Stimulated activated CD8-positive, alpha-beta memory T cell treated with anti-CD3 and anti-CD28 coated beads, Interleukin-12 subunit alpha, Interleukin-12 subunit beta, amount 100 ng/mL, for 24 hours (primary cell): ENCODE data around the gene TKT.
"Not testable (repeated sequence)": the region's sequence is repeated elsewhere in the genome, so short reads cannot be mapped to it uniquely, and the experiment has no call there.

Experiments used
- DNase-seq: peaks from one replicate; pipeline ENCODE4 v3.0.0-alpha.2; 2020; ENCODE audit errors: extremely low read depth

Gene TKT

DNA sequence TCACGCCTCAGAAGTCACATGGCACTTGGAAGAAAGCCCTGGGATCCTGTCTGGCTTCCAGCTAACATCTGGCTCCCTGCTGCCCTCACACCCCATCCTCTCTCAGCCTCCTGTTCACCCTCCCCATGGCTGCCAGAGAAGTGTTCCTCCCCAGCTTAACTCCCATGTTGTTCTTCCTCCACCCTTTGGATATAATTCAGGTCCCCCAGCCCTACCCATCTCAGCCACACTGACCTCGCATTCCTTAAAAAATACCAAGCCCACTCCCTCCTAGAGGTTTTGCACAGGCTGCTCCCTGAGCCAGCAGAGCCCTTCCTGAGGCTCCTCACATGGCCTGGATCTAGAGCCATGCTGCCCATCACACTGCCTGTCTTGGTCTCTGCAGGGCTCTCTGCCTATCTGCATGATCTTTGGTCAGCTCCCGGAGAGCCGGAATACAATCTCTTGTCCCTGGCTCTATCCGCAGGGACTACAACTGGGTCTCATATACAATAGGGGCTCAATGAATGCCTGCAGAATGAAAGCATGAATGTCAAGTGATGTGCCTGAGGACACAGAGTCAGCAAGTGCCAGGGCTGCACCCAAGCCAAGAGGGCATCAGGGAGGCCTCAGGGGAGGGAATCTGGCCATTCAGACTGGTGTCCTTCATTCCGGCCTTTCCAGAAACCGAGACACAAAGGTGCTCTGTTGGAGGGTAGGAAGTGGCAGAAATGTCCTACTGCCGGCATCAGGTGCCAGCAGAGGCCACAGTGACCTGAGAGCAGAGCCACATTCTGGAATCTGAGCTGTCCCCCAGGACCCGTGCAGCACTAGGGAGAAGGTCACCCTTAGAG lies 3.8 kb upstream of the TKT start:
- no peak for DNase-seq

DNA sequence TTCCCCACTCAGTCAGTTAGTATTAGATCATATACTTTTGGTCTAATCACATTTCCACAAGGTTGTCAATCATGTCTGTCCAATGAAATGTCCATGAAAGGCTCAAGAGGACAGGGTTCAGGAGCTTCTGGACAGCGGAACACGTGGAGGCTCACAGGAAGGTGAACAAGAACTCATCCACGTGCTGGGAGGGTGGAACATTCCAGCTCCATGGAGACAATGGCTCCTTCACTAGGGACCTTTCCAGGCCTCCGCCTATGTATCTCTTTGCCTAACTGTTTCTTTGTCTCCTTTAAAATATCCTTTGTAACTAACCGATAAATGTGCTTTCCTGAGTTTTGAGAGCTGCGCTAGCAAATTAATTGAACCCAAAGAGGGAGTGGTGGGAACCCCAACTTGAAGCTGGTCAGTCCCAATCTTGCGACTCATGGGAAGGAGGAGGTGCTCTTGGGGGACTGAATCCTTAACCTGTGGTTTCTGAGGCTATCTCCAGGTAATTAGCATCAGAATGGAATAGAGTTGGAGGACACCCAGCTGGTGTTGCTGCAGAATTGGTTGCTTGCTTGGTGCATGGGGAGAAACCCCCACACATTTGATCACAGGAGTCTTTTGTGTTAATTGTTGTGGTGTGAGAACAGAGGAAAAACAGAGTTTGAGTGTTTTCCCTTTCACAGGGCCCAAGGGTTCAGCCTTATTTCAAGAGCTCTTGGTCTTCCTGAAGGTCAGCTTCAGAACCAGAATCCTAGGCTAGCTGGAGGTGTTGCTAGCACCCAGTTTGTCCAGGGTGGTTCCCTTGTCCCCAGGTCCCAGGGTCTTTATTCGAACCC lies 3.0 kb upstream of the TKT start:
- no peak for DNase-seq

DNA sequence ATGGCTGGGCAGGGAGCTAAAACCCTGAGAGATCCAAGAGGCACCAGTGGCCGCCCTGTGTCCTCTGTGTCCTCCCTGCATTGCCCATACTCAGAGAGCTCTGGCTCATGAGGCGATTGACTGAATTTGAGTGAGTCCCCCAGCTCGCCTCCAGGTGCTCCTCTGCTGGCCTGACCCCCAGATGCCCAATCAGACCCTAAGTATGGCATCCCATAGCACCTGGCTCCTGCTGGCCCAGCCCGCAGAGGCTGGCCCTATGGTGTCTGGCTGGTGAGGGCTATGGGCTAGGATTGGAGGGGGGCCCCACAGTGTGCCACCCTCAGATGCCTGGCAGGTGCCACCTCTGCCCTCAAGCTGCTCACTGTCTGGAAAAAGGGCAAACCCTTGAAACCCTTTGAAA lies 1.6 kb upstream of the TKT start:
- no peak for DNase-seq

DNA sequence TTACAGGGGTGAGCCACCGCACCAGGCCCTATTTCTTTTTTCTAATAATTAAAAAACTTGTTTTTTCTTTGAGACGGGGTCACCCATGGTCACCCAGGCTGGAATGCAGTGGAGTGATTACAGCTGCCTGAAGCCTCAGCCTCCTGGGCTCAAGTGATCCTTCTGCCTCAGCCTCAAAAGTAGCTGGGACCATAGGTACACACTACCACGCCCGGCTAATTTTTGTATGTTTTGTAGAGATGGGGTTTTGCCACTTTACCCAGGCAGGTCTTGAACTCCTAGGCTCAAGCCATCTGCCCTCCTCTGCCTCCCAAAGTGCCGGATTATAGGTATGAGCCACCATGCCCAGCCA lies 858 bp upstream of the TKT start:
- DNase-seq = no peak

DNA sequence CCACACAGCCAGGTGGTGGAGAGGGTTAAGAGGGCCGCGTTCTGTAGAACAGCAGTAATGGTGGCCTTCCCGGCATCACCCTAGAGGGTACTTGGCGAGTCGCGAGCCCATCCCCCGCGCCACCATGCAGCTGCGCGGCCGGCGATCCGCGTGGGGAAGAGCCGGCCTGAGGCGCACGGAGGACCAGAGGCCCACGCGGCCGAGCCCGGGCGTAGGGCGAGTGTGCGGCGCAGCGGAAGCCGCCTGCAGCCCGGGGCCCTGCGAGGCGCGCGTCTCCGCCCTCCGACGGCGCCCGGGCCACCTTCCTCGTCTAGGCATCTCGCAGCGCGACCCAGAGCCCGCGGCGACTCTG lies 423 bp downstream of the TKT start:
- no peak for DNase-seq

DNA sequence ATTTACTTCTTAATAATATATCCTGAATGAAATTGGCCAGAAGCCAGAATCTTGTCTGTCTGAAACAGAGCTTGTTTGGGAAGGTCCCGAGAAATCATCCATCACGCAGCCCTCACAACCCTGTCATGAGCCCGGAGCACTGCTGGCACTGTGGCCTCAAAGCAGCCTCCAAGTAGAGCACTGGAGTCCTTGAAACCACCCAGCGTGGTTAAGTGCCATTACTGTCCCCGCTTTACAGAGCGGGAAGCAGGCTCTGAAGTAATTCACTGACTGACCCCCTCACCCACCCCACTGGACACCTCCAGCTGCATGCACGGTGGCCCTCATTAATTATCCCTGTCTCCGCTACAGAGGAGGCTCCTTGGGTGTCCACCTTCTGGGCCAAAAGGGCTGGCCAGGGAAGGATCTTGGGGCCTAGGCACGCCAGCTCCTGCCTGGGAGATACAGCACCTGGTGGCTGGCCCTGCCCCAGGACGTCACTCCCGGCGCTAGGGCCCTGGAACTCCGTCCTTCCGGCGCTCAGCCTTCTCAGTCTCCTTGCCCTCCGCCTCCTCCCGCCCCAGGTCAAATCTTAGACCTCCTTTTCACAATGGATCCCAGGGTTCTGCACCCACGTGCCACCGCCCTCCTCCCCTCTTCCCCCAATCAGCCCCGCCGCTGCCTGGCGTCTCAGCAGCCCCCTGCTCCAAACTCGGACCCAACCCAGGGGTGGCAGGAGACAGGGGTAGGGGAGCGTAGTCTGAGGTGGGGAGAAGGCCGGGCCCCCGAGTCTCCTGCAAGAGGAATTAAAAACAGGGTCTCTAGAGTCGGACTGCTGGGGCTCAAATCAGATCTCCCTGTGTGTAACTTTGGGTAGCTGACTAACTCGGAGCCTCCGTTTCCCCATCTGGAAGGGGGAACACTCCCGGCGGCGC lies 1.1 kb downstream of the TKT start:
- peak; percentile 11 for DNase-seq

DNA sequence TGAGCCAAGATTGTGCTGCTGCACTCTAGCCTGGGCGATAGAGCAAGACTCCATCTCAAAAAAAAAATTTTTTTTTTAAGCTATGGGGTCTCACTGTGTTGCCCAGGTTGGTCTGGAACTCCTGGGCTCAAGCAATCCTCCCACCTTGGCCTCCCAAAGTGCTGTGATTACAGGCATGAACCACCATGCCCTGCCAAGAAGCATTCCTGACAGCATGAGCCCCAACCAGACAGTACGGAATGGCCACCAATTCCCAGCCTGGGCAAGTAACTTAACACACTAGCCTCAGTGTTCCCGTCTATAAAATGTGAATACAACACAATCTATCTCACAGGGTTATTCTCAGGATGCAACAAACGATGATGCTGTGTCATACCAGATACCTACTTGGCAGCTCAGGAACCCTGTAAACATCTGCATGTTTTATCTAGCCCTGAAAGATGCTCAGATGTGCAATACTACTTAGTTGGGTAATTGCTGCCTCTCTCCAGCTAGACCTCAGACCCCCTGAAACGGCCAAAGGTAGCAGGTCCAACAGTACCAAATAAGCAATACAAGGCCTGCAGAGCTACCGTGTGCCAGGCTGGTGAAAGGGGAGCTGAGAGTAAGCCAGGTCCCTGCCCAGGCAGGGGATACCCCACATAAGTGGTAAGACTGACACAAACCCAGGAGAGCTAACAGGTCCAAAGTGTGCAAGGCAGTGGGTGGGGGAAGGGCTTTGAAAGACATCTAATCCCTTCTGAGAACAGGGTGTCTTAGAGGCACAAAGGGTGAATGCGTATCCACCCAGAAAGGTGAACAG lies 1.9 kb downstream of the TKT start:
- no peak for DNase-seq

DNA sequence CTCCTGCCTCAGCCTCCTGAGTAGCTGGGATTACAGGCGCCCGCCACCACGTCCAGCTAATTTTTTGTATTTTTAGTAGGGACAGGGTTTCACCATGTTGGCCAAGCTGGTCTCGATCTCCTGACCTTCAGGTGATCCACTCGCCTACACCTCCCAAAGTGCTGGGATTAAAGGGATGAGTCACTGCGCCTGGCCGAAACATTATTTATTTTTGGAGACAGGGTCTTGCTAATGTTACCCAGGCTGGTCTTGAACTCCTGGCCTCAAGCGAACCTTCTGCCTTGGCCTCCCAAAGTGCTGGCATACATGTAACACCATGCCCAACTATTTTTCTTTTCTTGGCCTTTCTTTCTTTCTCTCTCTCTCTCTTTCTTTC lies 2.9 kb downstream of the TKT start:
- not testable (repeated sequence) for DNase-seq

DNA sequence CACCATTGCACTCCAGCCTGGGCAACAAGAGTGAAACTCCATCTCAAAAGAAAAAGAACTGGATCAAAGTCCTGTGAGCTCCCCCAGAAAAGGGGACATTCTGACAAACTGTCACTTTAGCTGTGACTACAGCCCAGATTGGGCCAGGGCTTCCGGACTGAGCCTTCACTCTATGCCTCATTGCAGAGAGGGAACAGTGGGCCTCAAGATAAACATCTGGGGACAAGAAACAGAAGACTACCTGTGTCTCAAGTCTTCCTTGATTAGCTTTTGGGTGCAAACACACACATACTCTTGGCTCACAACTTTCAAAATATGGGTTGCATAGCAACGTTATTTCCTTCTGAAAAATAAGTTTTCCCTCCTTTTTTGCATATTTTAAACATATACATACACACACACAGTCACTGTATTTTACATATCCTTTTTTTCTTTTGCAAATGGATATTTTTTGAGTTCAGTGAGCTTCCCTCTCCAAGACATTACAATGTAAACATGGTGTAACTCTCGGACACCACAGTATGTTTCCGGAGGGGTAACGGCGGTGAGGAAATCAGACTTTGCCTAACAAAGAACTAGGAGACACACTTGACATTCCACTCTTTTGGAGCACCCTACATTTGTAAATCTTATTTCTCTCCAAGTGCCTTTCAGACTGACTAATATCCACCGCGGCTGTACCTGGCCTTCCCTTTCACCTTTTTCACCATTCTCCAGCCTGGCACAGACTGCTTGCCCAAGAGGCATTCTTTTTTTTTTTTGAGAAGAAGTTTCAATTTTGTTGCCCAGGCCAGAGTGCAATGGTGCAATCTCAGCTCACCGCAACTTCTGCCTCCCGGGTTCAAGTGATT lies 3.5 kb downstream of the TKT start:
- DNase-seq = no peak

DNA sequence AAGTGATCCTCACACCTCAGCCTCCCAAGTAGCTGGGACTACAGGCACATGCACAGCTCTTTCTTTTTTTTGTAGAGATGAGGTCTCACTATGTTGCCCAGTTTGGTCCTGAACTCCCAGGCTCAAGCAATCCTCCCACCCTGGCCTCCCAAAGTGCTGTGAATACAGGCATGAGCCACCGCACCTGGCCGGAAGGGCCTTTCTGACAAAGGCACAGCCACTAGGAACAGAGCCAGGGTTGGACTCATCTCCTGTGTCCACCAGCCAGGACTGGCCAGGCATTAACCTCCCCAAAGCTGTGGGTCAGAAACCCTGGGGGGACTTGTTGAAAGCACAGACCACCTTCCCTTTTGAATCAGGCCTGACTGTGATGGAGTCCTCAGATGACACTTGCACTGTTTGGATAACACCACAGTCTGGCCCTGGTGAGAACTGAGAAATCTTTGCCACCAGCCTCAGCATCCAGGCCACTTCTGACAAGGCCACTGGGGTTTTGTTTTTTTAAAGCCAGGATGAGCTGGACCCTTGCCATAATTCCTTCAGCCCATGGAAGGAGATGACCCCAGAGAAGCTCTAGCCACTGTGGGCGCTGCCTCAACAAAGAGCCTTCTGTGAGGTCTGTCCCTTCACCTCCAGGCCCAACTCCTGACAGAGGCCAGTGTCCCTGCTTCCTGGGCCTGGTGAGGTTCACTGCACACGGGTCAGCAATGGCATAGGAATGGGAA lies 4.8 kb downstream of the TKT start:
- no peak for DNase-seq

DNA sequence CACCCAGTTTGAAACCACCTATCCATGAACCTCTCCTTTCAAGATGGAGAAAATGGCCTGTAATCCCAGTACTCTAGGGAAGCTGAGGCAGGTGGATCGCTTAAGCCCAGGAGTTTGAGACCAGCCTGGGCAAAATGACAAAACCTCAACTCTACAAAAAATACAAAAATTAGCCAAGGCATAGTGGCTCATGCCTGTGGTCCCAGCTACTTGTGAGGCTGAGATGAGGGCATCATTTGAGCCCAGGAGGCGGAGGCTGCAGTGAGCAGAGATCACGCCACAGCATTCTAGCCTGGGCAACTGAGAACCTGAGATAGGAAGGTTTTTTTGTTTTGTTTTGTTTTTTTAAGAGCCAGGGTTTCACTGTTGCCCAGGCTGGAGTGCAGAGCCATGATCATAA lies 5.4 kb downstream of the TKT start:
- no peak for DNase-seq

DNA sequence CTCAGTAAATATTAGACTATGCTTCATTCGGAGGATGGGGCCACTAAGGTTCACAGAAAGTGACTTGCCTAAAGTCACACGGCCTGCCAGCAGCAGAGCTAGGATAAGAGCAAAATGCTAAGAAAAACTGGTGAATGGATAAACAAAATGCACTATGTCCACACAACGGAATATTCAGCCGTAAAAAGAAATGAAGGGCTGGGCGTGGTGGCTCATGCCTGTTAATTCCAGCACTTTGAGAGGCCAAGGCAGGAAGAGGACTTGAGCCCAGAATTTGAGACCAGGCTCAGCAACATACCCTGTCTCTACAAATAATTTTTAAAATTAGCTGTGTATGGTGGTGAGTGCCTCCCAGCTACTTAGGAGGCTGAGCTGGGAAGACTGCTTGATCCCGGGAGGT lies 7.7 kb downstream of the TKT start:
- DNase-seq = no peak

DNA sequence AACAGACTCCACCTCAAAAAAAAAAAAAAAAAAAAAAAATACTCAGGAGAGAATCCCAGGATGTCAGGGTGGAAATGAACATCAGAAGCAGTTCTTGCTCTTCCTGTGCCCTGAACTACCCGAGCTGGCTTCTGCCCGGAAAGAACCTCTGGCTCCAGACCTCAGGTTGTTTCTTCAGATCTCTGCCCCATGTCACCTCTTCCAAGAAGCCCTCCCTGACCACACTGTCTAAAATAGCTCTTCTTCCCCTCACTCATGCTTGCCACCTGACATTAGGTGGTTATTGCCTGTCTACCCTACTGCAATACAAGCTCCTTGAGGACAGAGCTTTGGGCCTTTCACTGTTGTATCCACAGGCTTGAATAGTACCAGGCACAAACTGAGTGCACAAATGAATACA lies 8.2 kb downstream of the TKT start:
- DNase-seq = no peak

DNA sequence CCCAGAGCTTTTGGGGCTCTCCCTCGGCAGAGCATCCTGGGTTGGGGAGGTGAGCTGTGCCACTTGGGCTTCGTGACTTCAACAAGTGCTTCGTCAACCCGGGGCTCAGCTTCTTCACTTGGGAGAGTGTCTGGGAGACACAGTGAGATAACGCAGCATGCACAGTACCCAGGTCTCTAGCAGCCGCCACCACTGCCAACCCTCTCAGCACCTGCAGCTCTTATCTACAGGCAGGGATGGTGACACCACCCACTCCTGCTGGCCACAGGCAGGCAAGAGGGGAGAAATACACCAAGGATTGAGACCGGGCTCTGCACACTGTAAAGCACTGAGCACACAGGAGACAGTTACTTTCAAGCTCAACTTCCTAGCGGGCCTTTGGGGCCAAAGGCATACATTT lies 11.6 kb downstream of the TKT start:
- DNase-seq = no peak

DNA sequence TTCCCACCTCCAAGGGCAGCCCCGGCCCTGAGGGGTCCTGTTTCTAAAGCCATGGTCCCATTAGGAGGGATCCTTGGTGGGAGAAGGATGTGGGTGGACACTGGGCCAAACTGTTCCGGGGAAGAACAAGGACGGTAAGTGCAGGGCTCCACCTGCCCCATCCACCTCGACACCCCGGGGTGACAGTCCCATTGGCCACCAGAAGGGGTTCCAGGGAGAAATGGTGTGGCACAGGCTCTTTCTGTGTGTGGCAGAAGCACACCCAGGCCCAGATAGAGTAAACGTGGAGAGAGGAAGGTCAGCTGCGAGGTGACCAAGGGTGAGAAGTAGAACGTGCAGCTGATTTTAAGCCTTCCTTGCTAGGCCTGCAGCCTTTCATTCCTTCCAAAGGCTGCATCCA lies 12.0 kb downstream of the TKT start:
- DNase-seq = no peak

DNA sequence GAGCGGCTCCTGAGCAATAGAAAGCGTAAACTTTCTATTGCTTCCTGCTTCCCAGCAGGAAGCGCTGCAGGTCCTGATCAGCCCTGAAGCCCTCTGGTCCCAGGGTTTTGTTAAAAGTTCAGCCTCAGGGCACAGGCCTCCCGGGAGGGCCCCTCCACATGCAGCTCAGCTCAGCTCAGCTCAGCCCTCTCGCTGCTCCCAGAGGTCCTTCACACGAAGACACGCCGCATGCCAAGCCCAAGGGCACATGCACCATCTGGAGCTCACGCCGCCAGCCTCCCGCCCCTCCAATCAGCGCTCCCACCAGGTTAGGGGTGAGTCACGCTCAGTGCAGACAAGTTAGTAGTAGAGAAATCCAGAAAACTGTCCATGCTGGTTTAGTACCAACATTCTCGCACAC lies 12.7 kb downstream of the TKT start:
- no peak for DNase-seq

DNA sequence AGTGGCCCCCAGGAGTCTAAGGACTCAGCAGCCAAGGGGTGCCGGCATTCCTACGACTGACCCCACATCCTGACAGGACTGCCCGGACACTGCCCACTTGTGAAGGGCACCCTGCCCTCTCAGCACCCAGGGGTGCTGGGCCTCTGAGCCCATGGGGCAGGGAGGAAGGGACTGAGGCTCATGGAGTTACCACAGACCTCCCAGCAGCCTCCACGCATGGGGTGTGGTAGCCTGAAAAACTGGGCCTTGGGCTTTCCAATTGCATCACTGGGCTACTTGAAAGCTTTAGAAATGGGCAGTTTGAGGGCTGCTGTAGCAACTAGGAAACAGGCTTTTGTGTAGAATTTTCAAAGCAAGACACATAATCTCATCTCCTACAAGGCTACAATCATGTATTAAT lies 13.2 kb downstream of the TKT start:
- no peak for DNase-seq

DNA sequence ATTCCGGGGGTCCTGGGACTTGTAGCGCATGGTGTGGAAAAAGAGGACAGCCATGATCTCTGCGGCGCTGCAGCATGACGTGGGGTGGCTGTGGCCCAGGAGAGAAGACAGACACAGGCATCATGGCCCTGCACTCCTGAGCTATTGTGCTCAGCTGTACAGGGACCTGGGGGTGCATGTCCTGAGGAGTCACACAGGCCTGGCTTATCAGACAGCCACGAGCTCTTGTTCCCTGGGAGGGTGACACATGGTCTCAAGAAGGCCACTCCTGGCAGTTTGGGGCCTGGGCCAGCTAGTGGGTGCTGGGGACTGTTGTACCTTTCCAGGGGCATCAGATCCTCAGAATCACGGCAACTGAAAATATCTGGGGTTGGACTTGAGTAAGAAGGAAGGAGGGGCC lies 13.7 kb downstream of the TKT start:
- DNase-seq = no peak

DNA sequence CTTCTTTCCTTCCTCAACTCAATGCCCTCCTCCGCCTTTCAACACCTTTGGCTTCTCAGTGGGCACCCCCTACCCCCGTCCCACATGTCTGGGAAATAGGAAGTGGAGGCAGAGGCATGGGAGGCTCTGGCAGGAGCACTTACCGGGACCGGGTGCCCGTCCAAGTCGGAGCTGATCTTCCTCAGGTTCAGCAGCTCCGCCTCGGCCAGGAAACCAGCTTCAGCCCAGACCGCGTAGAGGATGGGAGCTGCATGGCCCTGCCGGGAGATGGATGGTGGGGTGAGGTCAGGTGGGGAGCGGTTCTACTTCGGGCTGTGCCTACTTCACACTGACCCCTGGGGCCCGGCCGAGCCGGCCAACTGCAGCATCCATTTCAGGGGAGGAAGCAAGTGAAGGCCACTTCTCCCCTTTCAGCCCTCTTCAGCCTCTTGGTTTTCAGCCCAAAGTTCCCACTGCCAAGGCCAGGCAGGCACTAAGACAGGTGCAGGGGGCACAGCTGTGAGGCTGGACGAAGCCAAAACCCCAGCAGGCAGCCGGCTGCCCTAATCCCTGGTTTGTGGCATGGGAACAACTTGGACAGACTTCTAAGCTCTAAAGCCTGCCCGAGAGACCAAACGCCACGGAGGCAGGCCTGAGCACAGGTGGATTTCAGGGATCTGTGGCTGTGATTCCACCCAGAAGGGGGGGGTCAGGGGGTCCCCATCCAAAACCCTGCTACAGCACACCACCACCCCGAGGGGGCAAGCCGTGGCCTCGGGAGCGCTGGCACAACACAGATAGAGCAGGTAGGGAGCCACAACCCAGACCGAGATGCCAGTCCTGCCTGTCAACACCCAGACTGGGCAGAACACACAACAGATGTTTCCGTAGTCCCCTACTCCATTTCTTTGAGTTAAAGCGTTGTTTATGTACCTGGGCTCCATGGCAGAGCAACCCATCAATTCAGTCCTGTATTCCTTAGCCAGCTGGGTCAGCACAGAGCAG lies 14.5 kb downstream of the TKT start:
- no peak for DNase-seq
